ENCODE results near the gene RPS26.
"Not testable (repeated sequence)": the region's sequence is repeated elsewhere in the genome, so short reads cannot be mapped to it uniquely, and the experiment has no call there.

The RPS26 gene

DNA sequence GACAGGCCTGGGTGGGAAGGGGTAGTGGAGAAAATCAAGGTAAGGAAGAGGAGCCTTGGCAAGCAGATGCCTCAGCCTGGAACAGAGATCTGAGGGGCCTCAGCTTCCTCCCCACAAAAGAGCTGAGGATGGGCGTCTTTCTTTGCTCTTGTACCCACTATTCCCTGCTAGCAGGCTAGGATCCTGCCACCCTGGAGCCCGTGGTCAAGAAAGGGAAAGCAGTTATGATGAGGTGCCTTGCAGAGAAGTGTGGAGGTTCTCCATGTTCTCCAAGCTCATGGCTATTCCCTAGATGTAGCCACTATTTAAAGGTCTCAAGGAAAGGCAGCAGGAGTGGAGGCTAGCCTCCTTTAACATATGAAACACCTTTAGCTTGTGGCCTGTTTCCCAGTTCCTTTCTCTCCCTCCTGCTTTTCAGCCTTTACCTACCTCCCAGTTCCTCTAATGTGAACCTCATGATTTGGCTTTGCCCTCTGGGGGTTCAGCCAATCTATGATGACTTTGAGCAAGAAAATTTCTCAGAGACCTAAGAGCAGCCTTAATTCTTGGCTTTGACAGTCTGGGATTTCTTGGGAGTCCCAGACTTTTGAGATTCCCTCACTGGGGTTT lies 19.7 kb upstream of the RPS26 start:
- no peak for DNase-seq (ENCODE audit: low read depth in 2 of 2)

DNA sequence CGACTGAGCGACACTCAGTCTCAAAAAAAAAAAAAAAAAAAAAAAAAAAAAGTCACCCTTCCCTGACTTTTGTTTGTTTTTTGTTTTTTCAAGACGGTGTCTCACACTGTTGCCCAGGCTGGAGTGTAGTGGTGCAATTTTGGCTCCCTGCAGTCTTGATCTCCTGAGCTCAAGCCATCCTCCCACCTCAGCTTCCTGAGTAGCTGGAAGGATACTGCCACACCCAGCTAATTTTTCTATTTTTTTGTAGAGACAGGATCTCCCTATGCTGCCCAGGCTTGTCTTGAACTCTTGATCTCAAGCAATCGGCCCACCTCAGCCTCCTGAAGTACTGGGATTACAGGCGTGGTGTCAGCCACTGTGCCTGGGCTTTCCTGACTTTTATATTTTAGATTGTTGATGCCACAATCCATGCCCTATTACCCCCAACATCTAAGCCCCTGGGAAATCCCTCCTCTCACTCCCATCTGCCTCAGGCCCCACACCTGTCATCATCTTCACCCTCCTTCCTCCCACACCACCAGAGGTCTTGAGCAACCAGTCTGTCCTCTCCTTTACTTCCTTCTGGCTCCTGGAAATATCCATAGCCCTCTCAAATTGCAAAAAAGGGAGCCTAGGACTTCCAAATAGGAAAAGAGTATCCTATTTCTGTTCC lies 13.1 kb upstream of the RPS26 start:
- no peak for DNase-seq (ENCODE audit: low read depth in 2 of 2)

DNA sequence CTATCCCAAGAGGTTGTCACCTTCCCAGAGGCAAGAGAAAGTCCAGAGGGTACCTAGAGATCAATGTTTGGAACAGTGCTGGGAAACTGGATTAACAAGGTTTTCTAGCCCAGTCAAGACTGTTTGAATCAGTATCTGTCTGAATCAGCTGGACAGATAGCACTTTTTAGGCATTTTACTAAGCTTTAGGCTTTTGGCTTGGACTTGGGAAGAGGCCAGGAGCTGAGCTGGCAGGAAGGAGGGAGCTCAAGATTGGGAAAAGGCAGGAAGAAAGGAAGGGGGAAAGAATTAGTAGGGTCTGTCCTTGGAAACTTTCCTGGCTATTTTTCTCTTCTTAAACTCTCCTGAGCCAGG lies 12.6 kb upstream of the RPS26 start:
- no peak for DNase-seq (ENCODE audit: low read depth in 2 of 2)

DNA sequence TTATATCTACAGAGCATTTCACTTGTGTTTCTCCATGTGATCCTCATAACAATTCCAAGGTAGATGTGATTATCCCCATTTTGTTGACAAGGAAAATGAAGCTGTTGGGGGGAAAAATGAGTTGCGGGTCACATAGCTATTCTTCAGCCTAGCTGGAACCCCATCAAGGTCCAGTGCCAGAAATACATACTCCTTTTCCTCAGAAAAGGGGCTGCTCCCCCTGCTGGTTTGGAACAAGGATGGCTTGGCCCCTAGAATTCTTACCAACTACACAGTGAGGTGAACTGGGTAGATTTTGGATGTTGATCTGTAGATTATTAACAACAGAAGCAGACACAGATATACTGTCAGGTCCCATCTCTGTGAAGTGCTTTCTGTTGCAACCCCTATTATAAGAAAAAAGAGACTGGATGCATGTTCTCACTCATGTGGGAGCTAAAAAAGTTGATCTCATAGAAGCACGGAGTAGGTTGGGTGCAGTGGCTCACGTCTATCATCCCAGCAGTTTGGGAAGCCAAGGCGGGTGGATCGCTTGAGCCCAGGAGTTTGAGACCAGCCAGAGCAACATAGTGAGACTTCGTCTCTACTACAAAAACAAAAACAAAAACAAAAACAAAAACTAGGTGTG lies 11.9 kb upstream of the RPS26 start:
- DNase-seq (ENCODE audit: low read depth in 2 of 2) = no peak

DNA sequence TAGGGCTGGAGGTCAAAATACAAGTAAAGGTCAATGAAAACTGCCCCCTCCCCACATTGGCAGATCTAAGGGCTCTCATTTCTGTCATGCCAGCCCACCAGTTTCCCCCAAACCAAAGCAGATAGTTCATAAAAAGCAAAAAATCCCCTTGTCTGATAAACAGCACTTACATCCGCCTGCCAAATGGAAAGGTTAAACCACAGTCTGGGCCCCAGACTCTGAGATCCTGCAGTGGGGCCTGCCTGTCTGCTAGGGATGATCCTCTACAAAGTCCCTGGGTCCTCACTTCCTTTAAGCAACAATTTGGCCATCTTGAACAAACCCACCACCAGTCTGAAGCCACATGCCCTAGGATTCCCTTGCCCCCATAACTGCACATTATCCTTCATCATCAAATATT lies 9.7 kb upstream of the RPS26 start:
- no peak for DNase-seq (ENCODE audit: low read depth in 2 of 2)

DNA sequence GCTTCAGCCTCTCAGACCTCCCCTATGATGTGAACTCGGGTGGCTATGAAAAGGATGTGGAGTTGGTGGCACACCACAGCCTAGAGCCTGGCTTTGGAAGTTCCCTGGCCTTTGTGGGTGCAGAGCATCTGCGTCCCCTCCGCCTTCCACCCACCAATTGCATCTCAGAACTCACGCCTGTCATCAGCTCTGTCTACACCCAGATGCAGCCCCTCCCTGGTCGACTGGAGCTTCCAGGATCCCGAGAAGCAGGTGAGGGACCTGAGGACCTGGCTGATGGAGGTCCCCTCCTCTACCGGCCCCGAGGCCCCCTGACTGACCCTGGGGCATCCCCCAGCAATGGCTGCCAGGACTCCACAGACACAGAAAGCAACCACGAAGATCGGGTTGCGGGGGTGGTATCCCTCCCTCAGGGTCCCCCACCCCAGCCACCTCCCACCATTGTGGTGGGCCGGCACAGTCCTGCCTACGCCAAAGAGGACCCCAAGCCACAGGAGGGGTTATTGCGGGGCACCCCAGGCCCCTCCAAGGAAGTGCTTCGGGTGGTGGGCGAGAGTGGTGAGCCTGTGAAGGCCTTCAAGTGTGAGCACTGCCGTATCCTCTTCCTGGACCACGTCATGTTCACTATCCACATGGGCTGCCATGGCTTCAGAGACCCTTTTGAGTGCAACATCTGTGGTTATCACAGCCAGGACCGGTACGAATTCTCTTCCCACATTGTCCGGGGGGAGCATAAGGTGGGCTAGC lies 7.0 kb upstream of the RPS26 start:
- no peak for DNase-seq (ENCODE audit: low read depth in 2 of 2)

DNA sequence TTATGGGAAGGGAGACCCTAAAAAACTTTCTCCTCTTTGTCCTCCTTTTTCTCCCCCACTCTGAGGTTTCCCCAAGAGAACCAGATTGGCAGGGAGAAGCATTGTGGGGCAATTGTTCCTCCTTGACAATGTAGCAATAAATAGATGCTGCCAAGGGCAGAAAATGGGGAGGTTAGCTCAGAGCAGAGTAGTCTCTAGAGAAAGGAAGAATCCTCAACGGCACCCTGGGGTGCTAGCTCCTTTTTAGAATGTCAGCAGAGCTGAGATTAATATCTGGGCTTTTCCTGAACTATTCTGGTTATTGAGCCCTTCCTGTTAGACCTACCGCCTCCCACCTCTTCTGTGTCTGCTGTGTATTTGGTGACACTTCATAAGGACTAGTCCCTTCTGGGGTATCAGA lies 4.6 kb upstream of the RPS26 start:
- DNase-seq (ENCODE audit: low read depth in 2 of 2) = no peak

DNA sequence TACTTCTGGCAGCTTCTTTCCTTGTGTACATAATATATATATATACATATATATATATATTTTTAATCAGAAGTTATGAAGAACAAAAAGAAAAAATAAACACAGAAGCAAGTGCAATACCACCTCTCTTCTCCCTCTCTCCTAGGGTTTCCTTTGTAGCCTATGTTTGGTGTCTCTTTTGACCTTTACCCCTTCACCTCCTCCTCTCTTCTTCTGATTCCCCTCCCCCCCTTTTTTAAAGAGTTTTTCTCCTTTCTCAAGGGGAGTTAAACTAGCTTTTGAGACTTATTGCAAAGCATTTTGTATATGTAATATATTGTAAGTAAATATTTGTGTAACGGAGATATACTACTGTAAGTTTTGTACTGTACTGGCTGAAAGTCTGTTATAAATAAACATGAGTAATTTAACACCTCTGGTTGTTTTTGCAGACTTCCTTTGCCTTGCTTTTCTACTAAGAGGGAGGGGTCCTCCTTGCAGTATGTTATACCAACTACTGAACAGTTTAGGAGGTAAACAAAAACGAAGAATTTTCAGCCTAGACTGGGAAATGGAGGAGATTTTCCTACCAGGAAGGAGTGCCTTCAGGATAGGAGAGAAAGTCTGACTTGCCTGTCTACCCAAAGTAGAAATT lies 3.6 kb upstream of the RPS26 start:
- DNase-seq (ENCODE audit: low read depth in 2 of 2) = no peak

DNA sequence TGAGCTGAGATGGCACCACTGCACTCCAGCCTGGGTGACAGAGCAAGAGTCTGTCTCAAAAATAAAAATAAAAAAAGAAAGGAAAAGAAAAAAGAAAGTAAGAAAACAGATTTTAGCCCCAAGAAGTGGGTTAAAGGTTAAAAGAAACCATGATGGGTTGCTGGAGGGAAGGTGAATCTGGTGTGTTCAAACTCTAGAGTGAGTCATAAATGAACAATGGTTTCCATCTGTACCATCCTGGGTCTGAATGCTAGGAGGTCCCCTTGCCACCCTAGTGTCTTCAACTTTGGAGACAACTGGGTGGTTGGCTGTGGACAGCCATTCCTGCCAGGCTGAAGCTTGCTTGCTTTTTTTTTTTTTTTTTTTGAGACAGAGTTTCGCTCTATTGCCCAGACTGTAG lies 1.6 kb upstream of the RPS26 start:
- DNase-seq (ENCODE audit: low read depth in 2 of 2) = no peak

DNA sequence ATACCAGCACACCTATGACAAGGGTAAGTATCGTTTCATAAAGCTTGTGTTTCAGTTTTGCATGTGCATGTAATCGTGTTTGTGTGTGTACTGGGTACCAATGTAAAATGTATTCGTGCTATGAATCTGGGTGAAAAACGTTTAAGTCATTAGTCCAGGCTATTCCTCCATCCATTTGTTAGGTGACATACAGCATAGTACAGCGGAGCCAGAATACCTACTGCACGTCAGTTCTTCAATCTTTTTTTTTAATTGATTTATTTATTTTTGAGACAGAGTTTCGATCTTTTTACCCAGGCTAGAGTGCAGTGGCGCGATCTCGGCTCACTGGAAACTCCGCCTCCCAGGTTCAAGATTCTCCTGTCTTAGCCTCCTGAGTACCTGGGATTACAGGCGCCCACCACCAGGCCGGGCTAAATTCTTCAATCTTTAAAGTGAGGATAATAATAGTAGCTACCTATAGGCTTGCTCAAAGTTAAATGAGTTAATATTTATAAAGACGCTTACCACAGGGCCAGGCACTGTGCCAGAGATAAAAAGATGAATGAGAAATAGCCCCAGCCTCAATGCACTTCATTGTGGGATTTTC lies 661 bp upstream of the RPS26 start:
- no peak for DNase-seq (ENCODE audit: low read depth in 2 of 2)

DNA sequence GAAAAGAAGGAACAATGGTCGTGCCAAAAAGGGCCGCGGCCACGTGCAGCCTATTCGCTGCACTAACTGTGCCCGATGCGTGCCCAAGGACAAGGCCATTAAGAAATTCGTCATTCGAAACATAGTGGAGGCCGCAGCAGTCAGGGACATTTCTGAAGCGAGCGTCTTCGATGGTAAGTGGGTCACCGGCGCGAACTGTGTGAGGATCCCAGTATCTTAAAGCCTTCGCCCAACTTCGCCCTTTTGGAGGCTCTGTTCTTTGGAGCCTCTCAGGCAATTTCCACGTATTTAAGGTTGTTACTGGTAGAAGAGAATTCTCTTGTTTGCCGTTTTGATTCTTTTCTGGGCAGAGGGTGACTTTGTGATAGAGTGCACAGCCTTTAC lies 704 bp downstream of the RPS26 start:
- not testable (repeated sequence) for DNase-seq (ENCODE audit: low read depth in 2 of 2)

DNA sequence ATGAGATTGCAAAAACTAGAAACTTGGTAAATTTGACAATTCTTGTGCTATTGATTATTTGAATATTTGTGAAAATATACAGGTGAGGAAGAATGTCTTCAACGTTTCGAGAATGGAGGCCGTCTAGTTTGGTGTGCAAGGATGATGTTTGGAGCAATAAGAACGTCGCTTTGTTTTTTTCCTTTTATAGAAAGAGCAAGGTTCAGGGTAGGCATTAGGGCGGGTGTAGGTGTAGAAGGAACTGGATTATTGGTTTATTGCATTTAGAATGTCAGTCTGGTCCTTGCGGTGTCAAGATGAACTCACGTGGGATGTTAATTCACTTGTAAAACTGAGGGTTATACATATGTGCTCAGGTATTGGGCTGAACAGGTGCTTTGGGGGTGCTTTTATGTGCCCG lies 1.1 kb downstream of the RPS26 start:
- DNase-seq (ENCODE audit: low read depth in 2 of 2) = no peak

DNA sequence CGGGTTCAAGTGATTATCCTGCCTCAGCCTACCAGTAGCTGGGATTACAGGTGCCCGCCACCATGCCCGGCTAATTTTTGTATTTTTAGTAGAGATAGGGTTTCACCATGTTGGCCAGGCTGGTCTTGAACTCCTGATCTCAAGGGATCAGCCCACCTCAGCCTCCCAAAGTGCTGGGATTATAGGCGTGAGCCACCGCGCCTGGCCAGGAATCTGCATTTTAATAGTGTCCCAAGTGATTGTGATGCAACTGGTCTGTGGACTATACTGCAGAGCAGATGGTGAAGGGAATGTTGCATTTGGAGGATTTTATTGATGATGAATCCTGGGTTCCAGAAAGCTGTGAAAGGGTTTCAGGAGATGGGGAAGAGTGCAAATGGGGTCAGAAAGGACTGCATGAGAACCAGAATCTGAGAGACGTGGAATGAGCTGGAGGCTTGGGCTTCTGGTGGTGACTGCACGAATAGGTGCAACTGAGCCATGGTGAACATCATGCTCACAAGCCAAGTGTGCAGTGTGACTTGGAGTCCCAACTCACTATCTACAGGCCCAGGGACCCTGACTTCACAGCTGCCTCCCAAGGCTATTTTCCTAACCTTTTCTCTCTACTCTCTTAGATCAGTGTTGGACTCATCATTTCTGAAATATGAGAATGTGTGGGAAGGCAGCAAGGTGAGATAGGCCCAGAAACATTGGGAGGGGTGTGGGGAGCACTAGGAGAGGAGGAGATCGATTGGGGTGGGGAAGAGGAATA lies 4.5 kb downstream of the RPS26 start:
- no peak for DNase-seq (ENCODE audit: low read depth in 2 of 2)

DNA sequence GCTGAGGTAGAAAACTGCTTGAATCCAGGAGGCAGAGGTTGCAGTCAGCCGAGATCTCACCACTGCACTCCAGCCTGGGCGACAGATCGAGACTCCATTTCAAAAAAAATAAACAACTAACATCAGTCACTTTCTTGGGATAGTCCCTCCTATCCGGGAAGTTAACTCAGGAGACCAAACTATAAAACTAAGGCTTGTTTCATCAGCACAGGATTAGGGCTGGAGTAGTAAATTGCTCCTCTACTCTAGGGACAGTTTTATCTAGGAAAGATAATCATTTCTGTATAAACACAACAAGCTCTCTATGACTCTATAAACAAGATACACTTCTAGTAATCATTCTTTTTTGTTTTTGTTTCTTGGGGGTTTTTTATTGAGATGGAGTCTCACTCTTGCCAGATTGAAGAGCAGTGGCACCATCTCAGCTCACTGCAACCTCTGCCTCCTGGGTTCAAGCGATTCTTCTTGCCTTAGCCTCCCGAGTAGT lies 11.7 kb downstream of the RPS26 start:
- DNase-seq (ENCODE audit: low read depth in 2 of 2) = no peak

DNA sequence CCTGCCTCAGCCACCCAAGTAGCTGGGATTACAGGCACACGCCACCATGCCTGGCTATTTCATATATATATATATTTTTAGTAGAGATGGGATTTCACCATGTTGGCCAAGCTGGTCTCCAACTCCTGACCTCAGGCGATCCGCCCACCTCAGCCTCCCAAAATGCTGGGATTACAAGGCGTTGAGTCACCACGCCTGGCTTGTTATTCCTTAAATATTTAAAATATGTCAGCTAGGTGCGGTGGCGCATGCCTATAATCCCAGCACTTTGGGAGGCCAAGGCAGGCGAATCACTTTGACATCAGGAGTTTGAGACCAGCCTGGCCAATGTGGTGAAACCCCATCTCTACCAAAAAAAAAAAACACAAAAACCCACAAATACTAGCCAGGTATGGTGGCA lies 18.2 kb downstream of the RPS26 start:
- not testable (repeated sequence) for DNase-seq (ENCODE audit: low read depth in 2 of 2)

DNA sequence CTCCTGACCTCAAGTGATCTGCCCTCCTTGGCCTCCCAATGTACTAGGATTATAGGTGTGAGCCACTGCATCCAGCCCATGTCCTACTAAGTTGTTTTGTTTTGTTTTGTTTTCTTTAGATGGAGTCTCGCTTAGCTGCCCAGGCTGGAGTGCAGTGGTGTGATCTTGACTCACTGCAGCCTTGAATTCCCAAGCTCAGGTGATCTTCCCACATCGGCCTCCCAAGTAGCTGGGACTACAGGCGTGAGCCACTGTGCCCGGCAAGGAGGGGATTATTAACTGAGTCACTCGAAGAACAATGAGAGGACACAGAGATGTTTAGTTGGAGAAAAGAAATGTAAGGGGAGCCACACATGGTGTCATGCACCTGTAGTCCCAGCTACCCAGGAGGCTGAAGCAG lies 20.3 kb downstream of the RPS26 start:
- no peak for DNase-seq (ENCODE audit: low read depth in 2 of 2)

DNA sequence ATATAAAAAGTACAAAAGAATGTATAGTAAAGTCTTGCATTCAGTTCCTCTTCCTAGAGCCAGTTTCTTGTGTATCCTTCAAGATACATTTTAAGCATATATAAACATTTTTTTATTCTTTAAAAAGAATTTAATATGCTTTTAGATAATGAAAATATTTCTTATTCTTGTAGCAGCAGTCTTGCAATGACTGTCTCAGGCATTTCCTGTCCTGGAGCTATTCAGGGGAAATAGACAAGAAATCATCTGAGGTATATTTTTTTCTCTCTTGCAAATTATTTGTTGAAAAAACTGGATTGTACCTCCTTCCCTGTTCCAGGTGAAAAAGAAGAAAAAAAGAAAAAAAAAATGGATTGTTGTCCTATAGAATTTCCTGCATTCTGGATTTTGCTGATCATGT lies 21.3 kb downstream of the RPS26 start:
- no peak for DNase-seq (ENCODE audit: low read depth in 2 of 2)

DNA sequence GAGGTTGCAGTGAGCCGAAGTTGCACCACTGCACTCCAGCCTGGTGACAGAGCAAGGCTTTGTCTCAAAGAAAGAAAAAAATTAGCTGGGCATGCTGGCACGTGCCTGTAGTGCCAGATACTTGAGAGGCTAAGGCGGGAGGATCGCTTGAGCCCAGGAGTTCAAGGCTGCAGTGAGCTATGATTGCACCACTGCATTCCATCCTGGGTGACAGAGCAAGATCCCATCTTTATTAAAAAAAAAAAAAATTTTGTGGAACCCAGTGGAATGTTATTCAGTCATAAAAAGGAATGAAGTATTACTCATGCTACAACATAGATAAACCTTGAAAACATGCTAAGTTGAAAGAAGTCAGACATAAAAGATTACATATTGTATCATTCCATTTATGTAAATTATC lies 29.9 kb downstream of the RPS26 start:
- DNase-seq (ENCODE audit: low read depth in 2 of 2) = no peak

DNA sequence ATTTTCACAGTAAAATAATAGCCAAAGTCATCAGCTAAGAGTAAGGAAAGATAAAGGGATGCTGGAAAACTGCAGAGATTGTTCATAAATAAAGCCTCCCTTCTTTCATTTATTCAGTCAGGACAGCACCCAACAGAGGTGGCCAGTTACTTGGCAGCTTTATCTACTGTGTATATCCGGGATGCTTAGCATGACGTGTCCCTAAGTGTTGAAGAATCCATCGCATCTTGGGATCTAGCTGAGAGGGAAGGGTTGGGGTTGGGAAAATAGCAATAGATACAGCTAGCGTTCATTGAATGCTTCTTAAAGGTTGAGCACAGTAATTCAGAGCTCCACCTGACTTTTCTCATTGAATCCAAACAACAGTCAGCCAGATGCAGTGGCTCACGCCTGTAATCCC lies 32.7 kb downstream of the RPS26 start:
- no peak for DNase-seq (ENCODE audit: low read depth in 2 of 2)

DNA sequence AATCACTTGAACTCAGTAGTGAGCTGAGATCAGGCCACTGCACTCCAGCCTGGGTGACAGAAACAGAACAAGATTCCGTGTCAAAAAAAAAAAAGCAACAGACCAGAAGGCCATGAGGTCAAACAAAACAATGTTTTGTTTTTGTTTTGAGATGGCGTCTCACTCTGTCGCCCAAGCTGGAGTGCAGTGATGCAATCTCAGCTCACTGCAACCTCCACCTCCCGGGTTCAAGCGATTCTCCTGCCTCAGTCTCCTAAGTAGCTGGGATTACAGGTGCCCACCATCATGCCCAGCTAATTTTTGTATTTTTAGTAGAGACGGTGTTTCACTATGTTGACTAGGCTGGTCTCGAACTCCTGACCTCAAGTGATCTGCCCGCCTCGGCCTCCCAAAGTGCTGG lies 36.2 kb downstream of the RPS26 start:
- not testable (repeated sequence) for DNase-seq (ENCODE audit: low read depth in 2 of 2)

DNA sequence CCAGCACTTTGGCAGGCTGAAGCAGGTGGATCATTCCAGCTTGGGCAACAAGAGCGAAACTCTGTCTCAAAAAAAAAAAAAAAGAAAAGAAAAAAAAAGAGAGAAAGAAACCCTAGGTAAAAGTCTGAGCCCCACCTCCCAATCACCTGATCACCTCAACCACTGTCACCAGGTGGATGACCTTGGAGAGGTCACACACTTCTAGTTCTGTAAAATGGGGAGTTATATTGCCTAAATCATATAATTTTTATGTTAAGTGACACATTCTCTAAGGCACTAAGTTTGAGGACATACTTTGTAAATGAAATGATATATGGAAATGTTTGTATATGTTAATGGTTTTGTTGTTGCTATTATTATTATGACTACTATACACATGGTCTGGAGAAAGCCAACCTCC lies 36.7 kb downstream of the RPS26 start:
- no peak for DNase-seq (ENCODE audit: low read depth in 2 of 2)

Measured in stimulated activated CD4-positive, alpha-beta T cell treated with anti-CD3 and anti-CD28 coated beads, Interleukin-1b, Interleukin-23, amount 100 ng/mL, for 4 hours (primary cell).